CD8-positive, alpha-beta memory T cell (primary cell): ENCODE results near the gene TSPAN31. TPM values are rescaled to one million over a fixed set of nuclear protein-coding genes. Genes with fewer than 3 reads are reported as not detected.

Source experiments
- CTCF ChIA-PET: fragments of 350-600 bp; sonication (Branson Sonifier 250); formaldehyde crosslinking; loops from one replicate; lab custom pipeline; 2021; ENCODE audit warnings: antibody characterized with exemption; lab: Charles Lee
- POLR2A ChIA-PET: fragments of 350-600 bp; sonication (Branson Sonifier 250); formaldehyde crosslinking; loops from one replicate; lab custom pipeline; 2021; ENCODE audit warnings: antibody characterized with exemption; lab: Charles Lee
- DNase-seq, 5 donors: peaks; one replicate each; pipeline versions ENCODE4 v3.0.0 to v3.0.0-alpha.2; 2020 to 2022; ENCODE audit warnings: mixed read lengths in 1 of 5
- H3K27ac ChIP-seq: one replicate; pipeline ENCODE4 v1.7.0; 2013; ENCODE audit warnings: low read depth, mild to moderate bottlenecking, low read length, moderate library complexity
- H3K27me3 ChIP-seq: 2 replicates; pipeline ENCODE4 v1.7.0; 2013; ENCODE audit warnings: low read length, mild to moderate bottlenecking; ENCODE audit not compliant: insufficient read depth, poor library complexity, severe bottlenecking
- H3K36me3 ChIP-seq: 2 replicates; pipeline ENCODE4 v1.7.0; 2013; ENCODE audit warnings: mild to moderate bottlenecking, low read length, moderate library complexity; ENCODE audit not compliant: insufficient read depth
- H3K4me1 ChIP-seq: 2 replicates; pipeline ENCODE4 v1.7.0; 2013; ENCODE audit warnings: mild to moderate bottlenecking, low read length, moderate library complexity; ENCODE audit not compliant: insufficient read depth
- H3K4me3 ChIP-seq: 2 replicates; pipeline ENCODE4 v1.7.0; 2013; ENCODE audit warnings: mild to moderate bottlenecking, low read length
- H3K9me3 ChIP-seq: 2 replicates; pipeline ENCODE4 v1.7.0; 2013; ENCODE audit warnings: mild to moderate bottlenecking, low read length
- H3K27ac Mint-ChIP-seq, 8 donors: one replicate each; pipeline ENCODE4 v1.8.0; 2020 to 2021; ENCODE audit warnings: mixed read lengths in 8 of 8, mild to moderate bottlenecking in 6 of 8, inconsistent platforms in 3 of 8, moderate library complexity in 3 of 8
- H3K27me3 Mint-ChIP-seq, 2 donors: one replicate each; pipeline ENCODE4 v1.8.0; 2020 to 2021; ENCODE audit warnings: mixed read lengths in 2 of 2, mild to moderate bottlenecking in 1 of 2, moderate library complexity in 1 of 2
- H3K36me3 Mint-ChIP-seq, 3 donors: one replicate each; pipeline ENCODE4 v1.8.0; 2020 to 2021; ENCODE audit warnings: mixed read lengths in 3 of 3, inconsistent platforms in 1 of 3, mild to moderate bottlenecking in 1 of 3
- H3K4me1 Mint-ChIP-seq, 3 donors: one replicate each; pipeline ENCODE4 v1.8.0; 2020 to 2021; ENCODE audit warnings: mixed read lengths in 3 of 3, inconsistent platforms in 1 of 3, mild to moderate bottlenecking in 1 of 3
- H3K4me3 Mint-ChIP-seq, 7 donors: one replicate each; pipeline ENCODE4 v1.8.0; 2020 to 2021; ENCODE audit warnings: mixed read lengths in 7 of 7, mild to moderate bottlenecking in 6 of 7, moderate library complexity in 4 of 7, inconsistent platforms in 2 of 7
- H3K9me3 Mint-ChIP-seq, 5 donors: one replicate each; pipeline ENCODE4 v1.8.0; 2020 to 2022; ENCODE audit warnings: mixed read lengths in 5 of 5, mild to moderate bottlenecking in 3 of 5, moderate library complexity in 2 of 5, inconsistent platforms in 1 of 5
- polyA plus RNA-seq: library from polyadenylated mRNA; unstranded; fragments of 300-500 nt; fragmentation: Illumina TruSeq; gene quantifications from one replicate; pipeline ENCODE4 v1.2.3, GENCODE V29; 2021
- total RNA-seq, 2 experiments: library from RNA; stranded (reverse); gene quantifications; one replicate each; pipeline ENCODE4 v1.2.3, GENCODE V29; 2021

TSPAN31 gene
- total and polyA plus RNA-seq, 3 experiments from 2014 or later, result 12.0 to 46.9 (median 13.0) TPM

DNA sequence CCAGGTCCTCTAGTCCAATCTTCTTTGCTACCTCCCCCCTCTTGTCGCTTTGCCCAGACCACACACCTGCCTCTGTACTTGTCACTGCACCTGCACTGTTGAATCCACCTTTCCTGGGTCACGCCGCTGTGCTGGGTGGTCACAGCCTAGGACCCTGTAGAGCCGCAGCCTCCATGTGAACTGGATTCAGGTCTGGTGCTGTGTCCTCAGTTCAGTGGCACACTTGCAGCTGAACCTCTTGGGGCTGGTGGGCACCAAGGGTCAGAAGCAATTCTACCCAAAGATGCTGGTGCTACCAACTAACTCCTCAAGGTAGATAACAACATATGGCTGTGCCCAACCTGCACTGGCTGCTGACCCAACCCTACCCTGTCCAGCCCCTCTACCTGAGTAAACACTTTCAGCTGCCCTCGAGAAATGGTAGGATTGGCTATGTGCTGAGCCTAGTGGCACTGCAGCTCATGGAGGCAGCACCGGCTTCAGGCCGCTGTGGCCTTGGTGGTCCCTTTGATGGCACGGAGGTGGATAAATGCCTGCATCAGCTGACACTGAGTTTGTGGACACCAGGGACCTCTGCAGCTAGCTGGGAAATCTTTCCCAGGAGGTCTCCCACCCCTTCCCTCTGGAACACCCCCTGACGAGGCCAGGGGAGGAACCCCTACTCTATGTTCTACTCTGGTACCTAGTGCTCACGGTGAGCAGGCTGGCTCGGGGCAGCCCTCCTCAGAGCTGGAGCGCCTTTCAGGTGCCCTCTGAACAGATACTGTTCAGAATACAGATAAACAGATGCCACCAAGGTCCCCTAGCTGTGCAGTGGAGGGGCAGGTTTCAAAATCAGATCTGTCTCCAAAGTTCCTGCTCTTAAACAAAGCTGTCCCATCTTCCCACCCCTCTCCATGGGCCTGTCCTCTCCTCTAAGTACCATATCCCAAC is 20.6 kb upstream of the TSPAN31 start:
- POLR2A ChIA-PET, result interaction anchor here (0.7 to 1.0 kb wide), 3 partner anchors 13 to 618 kb away, joined by 4 to 10 read pairs (median 7); no protein-coding TSS in a partner anchor

DNA sequence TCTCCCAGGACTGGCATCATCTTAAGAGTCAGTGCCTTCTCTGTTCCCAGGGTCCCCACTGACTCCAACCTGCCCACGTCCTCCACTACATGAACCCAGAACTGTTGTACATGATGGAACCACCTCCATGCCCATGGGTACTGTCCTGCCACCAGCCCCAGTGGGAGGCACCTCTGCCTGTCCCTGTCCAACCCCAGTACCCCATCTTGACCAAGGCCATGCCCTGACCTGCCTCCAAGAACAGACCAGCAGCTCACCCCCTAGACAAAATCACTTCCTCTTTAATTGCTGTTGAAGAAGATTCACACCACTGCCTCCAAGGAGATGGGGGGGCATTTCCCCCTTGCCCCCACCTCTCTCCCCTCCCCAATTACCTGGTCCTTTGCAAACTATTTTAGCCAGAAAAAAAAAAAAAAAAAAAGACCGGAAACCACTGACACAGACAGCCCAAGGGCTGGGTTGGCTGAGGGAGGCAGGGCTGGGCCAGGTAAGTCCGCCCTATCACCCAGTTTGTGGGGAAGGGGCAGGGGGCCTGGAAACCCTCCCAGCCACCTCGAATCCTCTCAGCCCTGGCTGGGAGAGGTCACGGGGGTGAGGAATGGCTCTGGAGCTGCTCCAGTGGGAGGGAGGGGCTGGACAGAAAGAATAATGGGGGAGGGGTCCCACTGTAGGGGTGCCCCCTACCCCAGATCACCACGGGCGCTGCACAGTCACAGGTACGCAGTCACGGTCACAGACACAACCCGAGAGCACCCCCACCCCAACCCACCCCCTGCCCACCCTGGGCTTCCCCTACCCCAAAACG is 19.7 kb upstream of the TSPAN31 start:
- H3K9me3 ChIP-seq, result no peaks in the 10 kb centered on the region
- no peak overlapping the region for H3K27ac ChIP-seq
- peaks cover 9 to 29% (median 15%) of the 10 kb centered on the region in 3 donors for H3K4me1 Mint-ChIP-seq
- ChIA-PET POLR2A (interaction anchor here (0.7 to 0.8 kb wide), 2 partner anchors 12 to 619 kb away, joined by 7 to 10 read pairs; no protein-coding TSS in a partner anchor), CTCF (interaction anchor here (1.0 to 3.0 kb wide), 3 partner anchors 16 to 21 kb away, joined by 3 to 11 read pairs (median 5); partner anchors contain the start of gene TSPAN31)
- no peaks in the 10 kb centered on the region for H3K9me3 Mint-ChIP-seq
- peak overlapping the region; percentile 35 to 98 (median 84) for H3K27ac Mint-ChIP-seq
- no peak overlapping the region for H3K4me3 ChIP-seq
- DNase-seq, result no peak
- H3K36me3 Mint-ChIP-seq, result peaks cover 7 to 59% (median 9%) of the 10 kb centered on the region in 3 donors
- no peaks in the 10 kb centered on the region for H3K4me1 ChIP-seq
- peaks cover 20% of the 10 kb centered on the region for H3K36me3 ChIP-seq
- no peak overlapping the region for H3K4me3 Mint-ChIP-seq
- H3K27me3 Mint-ChIP-seq, result peaks cover 0 to 1% of the 10 kb centered on the region in 2 donors
- no peaks in the 10 kb centered on the region for H3K27me3 ChIP-seq

More for the DNA sequence above, 20.6 kb upstream of the TSPAN31 start:
- CTCF ChIA-PET, result interaction anchor here (1.0 kb wide), 2 partner anchors 17 to 20 kb away, joined by 3 read pairs; no protein-coding TSS in a partner anchor
- Mint-ChIP-seq H3K4me3 (no peak overlapping the region), H3K9me3 (no peaks in the 10 kb centered on the region), H3K36me3 (peaks cover 9 to 59% (median 11%) of the 10 kb centered on the region in 3 donors), H3K27ac (peak overlapping the region; percentile 54 to 98 (median 84)), H3K27me3 (peaks cover 0 to 1% of the 10 kb centered on the region in 2 donors), H3K4me1 (peaks cover 9 to 29% (median 15%) of the 10 kb centered on the region in 3 donors)
- Histone ChIP-seq H3K36me3 (peaks cover 20% of the 10 kb centered on the region), H3K4me1 (no peaks in the 10 kb centered on the region), H3K4me3 (no peak overlapping the region), H3K27me3 (no peaks in the 10 kb centered on the region), H3K27ac (no peak overlapping the region), H3K9me3 (no peaks in the 10 kb centered on the region)
- DNase-seq, result no peak

DNA sequence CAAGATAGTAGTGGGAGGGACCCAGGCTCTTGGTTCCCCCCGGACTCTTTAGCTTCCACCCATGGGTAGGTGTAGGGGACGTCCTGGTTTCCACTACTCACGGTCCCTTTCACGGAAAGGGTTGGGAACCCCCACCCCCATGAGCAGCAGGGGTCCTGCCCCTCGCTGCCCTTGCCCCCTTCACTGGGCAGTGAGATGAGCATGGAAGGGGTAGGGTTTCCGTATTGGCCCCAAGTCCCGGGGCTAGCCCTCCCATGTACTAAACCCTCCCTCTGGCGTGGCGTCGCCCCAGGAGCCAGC is 19.0 kb upstream of the TSPAN31 start:
- ChIA-PET CTCF (interaction anchor here (1.8 to 3.0 kb wide), 2 partner anchors 16 to 19 kb away, joined by 5 to 11 read pairs; partner anchors contain the start of gene TSPAN31), POLR2A (no interaction called here)
- peaks cover 0 to 1% of the 10 kb centered on the region in 2 donors for H3K27me3 Mint-ChIP-seq
- no peaks in the 10 kb centered on the region for H3K27me3 ChIP-seq
- peak overlapping the region in 1 of 7 donors; percentile 58 for H3K4me3 Mint-ChIP-seq
- no peaks in the 10 kb centered on the region for H3K9me3 Mint-ChIP-seq
- H3K4me1 ChIP-seq, result no peaks in the 10 kb centered on the region
- H3K27ac Mint-ChIP-seq, result no peak overlapping the region
- H3K36me3 ChIP-seq, result peaks cover 23% of the 10 kb centered on the region
- H3K27ac ChIP-seq, result no peak overlapping the region
- no peak for DNase-seq
- no peak overlapping the region for H3K4me3 ChIP-seq
- no peaks in the 10 kb centered on the region for H3K9me3 ChIP-seq
- peaks cover 9 to 29% (median 15%) of the 10 kb centered on the region in 3 donors for H3K4me1 Mint-ChIP-seq
- peaks cover 7 to 59% (median 9%) of the 10 kb centered on the region in 3 donors for H3K36me3 Mint-ChIP-seq

DNA sequence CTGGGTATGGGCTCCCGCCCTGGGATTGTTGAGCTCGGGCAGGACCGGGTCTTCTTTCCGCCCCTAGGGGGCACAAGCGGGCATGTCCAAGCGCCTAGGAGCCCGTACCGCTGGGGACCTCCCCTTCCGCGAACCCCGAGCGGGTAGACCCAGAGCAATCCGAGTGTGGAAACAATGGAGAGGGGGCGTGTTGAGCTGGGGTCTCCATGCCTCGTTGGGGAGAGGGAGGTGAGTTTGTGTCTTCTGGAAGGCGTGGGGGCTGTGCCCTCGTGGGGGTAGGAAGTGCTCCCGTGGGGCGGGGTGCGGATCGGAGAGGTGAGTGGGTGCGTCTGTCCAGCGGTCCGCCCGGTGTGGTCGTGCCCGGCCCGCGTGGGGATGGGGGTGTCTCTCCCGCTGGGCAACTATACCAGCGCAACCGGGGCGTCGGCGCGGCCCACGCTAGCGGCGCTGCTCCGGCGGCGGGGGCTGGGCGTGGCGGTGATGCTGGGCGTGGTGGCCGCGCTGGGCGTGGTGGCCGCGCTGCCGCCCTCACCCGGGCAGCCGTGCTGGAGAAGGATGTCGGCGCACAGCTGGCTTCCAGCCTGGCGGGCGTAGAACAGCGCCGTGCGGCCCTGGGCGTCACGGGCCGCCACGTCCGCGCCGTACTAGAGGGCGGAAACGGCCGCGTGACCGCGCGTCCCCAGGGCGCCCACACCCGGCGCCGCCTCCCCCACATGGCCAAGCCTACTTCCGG is 18.5 kb upstream of the TSPAN31 start:
- POLR2A ChIA-PET, result interaction anchor here (0.5 kb wide), 1 partner anchor 79 kb away, joined by 3 read pairs; no protein-coding TSS in a partner anchor
- CTCF ChIA-PET, result interaction anchor here (1.8 to 3.0 kb wide), 2 partner anchors 15 to 18 kb away, joined by 5 to 11 read pairs; partner anchors contain the start of gene TSPAN31
- peaks cover 9 to 29% (median 15%) of the 10 kb centered on the region in 3 donors for H3K4me1 Mint-ChIP-seq
- no peaks in the 10 kb centered on the region for H3K9me3 ChIP-seq
- peaks cover 28% of the 10 kb centered on the region for H3K36me3 ChIP-seq
- H3K27ac Mint-ChIP-seq, result no peak overlapping the region
- no peaks in the 10 kb centered on the region for H3K9me3 Mint-ChIP-seq
- H3K27me3 ChIP-seq, result no peaks in the 10 kb centered on the region
- no peaks in the 10 kb centered on the region for H3K4me1 ChIP-seq
- no peak overlapping the region for H3K4me3 ChIP-seq
- H3K27me3 Mint-ChIP-seq, result peaks cover 0 to 1% of the 10 kb centered on the region in 2 donors
- peaks cover 9 to 59% (median 9%) of the 10 kb centered on the region in 3 donors for H3K36me3 Mint-ChIP-seq
- DNase-seq, result peak in 1 of 5 donors; percentile 18
- H3K27ac ChIP-seq, result no peak overlapping the region
- peak overlapping the region in 1 of 7 donors; percentile 58 for H3K4me3 Mint-ChIP-seq

DNA sequence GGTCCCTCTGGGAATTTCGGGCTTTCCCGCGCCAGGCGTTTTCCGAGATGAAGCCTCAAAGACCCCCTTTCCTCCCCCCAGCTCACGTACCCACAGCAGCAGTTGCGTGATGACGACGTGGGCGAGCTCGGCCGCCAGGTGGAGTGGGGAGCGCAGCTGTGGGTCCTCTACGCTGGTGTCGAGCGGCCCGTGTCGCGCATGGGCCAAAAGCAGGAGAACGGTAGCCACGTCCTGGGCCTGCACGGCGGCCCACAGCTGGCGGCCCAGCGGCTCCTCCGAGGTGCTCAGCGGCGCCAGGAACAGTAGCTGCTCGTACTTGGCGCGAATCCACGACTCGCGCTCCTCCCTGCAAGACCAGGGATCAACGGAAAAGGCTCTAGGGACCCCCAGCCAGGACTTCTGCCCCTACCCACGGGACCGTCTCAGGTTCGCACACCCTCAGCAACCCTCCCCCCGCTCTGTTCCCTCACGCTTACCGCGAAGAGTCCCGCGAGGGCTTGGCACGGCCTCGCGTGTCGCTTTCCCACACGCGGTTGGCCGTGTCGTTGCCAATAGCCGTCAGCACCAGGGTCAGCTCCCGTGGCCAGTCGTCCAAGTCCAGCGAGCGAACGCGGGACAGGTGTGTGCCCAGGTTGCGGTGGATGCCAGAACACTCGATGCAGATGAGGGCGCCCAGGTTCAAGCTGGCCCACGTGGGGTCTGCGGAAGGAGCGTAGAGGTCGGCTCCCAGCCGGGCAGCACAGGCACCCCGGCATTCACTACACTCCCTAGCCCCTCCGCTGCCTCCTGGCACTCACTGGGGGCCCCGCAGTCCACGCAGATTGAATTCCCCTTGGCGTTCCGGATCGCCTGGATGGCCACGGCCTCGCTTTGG is 17.7 kb upstream of the TSPAN31 start:
- Mint-ChIP-seq H3K36me3 (peaks cover 5 to 61% (median 11%) of the 10 kb centered on the region in 3 donors), H3K27ac (no peak overlapping the region), H3K4me3 (no peak overlapping the region), H3K9me3 (no peaks in the 10 kb centered on the region), H3K4me1 (peaks cover 9 to 26% (median 15%) of the 10 kb centered on the region in 3 donors), H3K27me3 (peaks cover 0 to 1% of the 10 kb centered on the region in 2 donors)
- no peak overlapping the region for H3K4me3 ChIP-seq
- CTCF ChIA-PET, result interaction anchor here (1.8 to 3.0 kb wide), 2 partner anchors 14 to 18 kb away, joined by 5 to 11 read pairs; partner anchors contain the start of gene TSPAN31
- no peaks in the 10 kb centered on the region for H3K27me3 ChIP-seq
- H3K36me3 ChIP-seq, result peaks cover 36% of the 10 kb centered on the region
- no peak for DNase-seq
- POLR2A ChIA-PET, result interaction anchor here (0.5 kb wide), 1 partner anchor 1602 kb away, joined by 4 read pairs; no protein-coding TSS in a partner anchor
- no peak overlapping the region for H3K27ac ChIP-seq
- H3K4me1 ChIP-seq, result no peaks in the 10 kb centered on the region
- H3K9me3 ChIP-seq, result no peaks in the 10 kb centered on the region

DNA sequence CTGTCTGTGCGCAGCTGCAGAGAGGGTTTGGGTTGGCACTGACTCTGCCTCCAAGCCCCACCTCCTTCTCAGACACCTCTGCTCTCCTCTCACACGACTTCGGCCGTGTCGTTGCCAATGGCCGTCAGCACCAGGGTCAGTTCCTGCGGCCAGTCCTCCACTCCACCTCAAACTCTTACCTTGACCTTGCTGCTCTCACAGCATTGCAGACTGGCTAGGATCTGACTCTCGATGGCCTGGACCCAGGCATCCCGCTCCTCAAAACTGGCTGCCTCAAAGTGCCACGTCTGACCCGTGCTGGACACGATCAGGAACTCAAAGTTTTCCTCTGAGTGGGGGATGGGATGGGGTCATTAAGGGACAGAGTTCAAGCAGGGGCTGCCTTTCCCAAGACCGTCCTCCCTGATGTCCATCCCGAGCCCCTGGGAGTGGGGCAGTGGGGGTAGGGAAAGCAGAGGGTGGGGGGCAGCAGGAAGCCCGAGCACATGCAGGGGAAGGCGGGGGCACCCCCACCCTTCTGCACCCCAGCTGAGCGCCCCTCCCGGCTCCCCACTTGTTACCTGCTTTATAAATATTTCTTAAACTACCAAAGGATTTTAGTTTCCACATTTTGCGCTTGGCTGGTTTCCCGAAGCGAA is 17.0 kb upstream of the TSPAN31 start:
- H3K27ac Mint-ChIP-seq, result peak overlapping the region in 2 of 8 donors; percentile 23 to 77

More for the DNA sequence above, 17.0 kb upstream of the TSPAN31 start:
- ChIA-PET POLR2A (no interaction called here), CTCF (interaction anchor here (0.9 to 3.0 kb wide), 2 partner anchors 13 kb away, joined by 3 to 11 read pairs; no protein-coding TSS in a partner anchor)
- Histone ChIP-seq H3K4me1 (no peaks in the 10 kb centered on the region), H3K36me3 (peaks cover 43% of the 10 kb centered on the region), H3K4me3 (no peak overlapping the region), H3K27me3 (no peaks in the 10 kb centered on the region), H3K27ac (no peak overlapping the region), H3K9me3 (no peaks in the 10 kb centered on the region)
- Mint-ChIP-seq H3K36me3 (peaks cover 5 to 68% (median 11%) of the 10 kb centered on the region in 3 donors), H3K4me1 (peaks cover 9 to 23% (median 15%) of the 10 kb centered on the region in 3 donors), H3K4me3 (peak overlapping the region in 1 of 7 donors; percentile 13), H3K9me3 (no peaks in the 10 kb centered on the region), H3K27me3 (peaks cover 0 to 1% of the 10 kb centered on the region in 2 donors)
- DNase-seq, result no peak
